HCT116 (cell line): ENCODE measurements around the gene PPRC1.

ENCODE experiments used
- CEBPB ChIP-seq: IDR thresholded peaks from 2 replicates; pipeline ENCODE4 v1.6.1; 2012; ENCODE audit warnings: low read depth
- CTCF ChIP-seq, 3 experiments: fragments of 200-600 bp in 1 of 3; sonication (generic) in 1 of 3; IDR thresholded peaks in 2 of 3; conservative IDR thresholded peaks in 1 of 3; 2 replicates each; pipeline ENCODE4 v1.5.1; 2012 to 2017; ENCODE audit warnings: low read depth in 2 of 3, low read length in 2 of 3, antibody characterized with exemption in 1 of 3, borderline replicate concordance in 1 of 3, control low read depth in 1 of 3, mild to moderate bottlenecking in 1 of 3, mixed read lengths in 1 of 3, mixed run types in 1 of 3, moderate library complexity in 1 of 3; ENCODE audit not compliant: insufficient read depth in 1 of 3
- EGR1 ChIP-seq: IDR thresholded peaks from 2 replicates; pipeline ENCODE4 v1.6.1; 2012; ENCODE audit warnings: low read depth
- EZH2 ChIP-seq: fragments of 200-600 bp; sonication (generic); IDR thresholded peaks from 2 replicates; pipeline ENCODE4 v1.6.1; 2017; ENCODE audit warnings: antibody characterized with exemption, mixed run types
- FOSL1 ChIP-seq: IDR thresholded peaks from 2 replicates; pipeline ENCODE4 v1.6.1; 2012; ENCODE audit warnings: low read depth
- MAX ChIP-seq: IDR thresholded peaks from 2 replicates; pipeline ENCODE4 v1.6.1; 2012
- POLR2A ChIP-seq: IDR thresholded peaks from 2 replicates; pipeline ENCODE4 v1.7.0; 2011; ENCODE audit warnings: borderline replicate concordance; ENCODE audit not compliant: insufficient read depth, insufficient read length; ENCODE audit errors: extremely low read depth
- POLR2AphosphoS5 ChIP-seq: IDR thresholded peaks from 2 replicates; pipeline ENCODE4 v1.6.1; 2011; ENCODE audit warnings: mild to moderate bottlenecking, low read depth, low read length, moderate library complexity
- RAD21 ChIP-seq: IDR thresholded peaks from 2 replicates; pipeline ENCODE4 v1.6.1; 2012; ENCODE audit warnings: low read depth, mild to moderate bottlenecking
- REST ChIP-seq: IDR thresholded peaks from 2 replicates; pipeline ENCODE4 v1.6.1; 2012; ENCODE audit warnings: low read depth
- YY1 ChIP-seq: IDR thresholded peaks from 2 replicates; pipeline ENCODE4 v1.6.1; 2011; ENCODE audit warnings: low read length, low read depth, moderate library complexity, mild to moderate bottlenecking; ENCODE audit not compliant: insufficient replicate concordance; ENCODE audit errors: extremely low read depth

DNA sequence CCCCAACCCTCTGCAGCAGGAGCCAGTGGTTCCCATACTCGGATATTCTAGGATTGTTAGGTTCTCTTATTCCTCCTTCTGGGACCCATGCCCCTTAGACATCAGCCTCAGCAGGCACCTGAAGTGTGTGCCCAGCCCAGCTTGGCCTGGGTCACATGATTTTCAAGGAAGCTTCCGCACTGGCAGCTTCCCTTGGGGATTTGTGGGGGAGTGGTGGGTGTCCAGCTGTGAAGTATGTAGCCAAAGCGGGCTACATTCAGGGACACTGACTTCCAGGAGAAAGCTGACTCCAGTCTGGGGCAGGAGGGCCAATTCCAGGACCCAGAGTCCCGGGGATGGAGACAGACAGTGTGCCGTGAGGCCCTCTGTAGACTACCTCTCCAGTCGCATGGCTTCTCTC, 14.0 kb upstream of the PPRC1 start:
- TF ChIP-seq YY1, result no peak
- no peak for TF ChIP-seq POLR2A
- TF ChIP-seq CEBPB, result no peak
- TF ChIP-seq CTCF (IDR thresholded peaks at IDR 0.05 in 2 of 3, conservative IDR thresholded peaks at IDR 0.05 in 1 of 3; ENCODE audit: borderline replicate concordance in 1 of 3, insufficient read depth in 1 of 3, low read depth in 2 of 3, low read length in 2 of 3), result no peak
- TF ChIP-seq POLR2AphosphoS5, result no peak
- no peak for TF ChIP-seq EZH2
- no peak for TF ChIP-seq REST
- TF ChIP-seq MAX, result no peak
- TF ChIP-seq FOSL1, result no peak
- TF ChIP-seq RAD21, result no peak
- TF ChIP-seq EGR1, result no peak
